Fibroblast of villous mesenchyme (primary cell): ENCODE results near the gene WDPCP. TPM values are rescaled to one million over a fixed set of nuclear protein-coding genes. Genes with fewer than 3 reads are reported as not detected.
"Not testable (repeated sequence)": the region's sequence is repeated elsewhere in the genome, so short reads cannot be mapped to it uniquely, and the experiment has no call there.

Experiments
- DNase-seq: peaks from one replicate; pipeline ENCODE4 v3.0.0-alpha.2; 2010; ENCODE audit warnings: low read depth
- H3K4me3 ChIP-seq: 2 replicates; pipeline ENCODE4 v1.5.1; 2011; ENCODE audit warnings: low read depth, mild to moderate bottlenecking, low read length
- total RNA-seq: library from RNA; depleted of rRNA; stranded (reverse); fragments of >200 nt; gene quantifications from 2 replicates; pipeline ENCODE4 v1.2.3, GENCODE V29; 2012
- TF ChIP-seq, protein P1 (sequence below): IDR thresholded peaks from 2 replicates; pipeline ENCODE4 v1.5.1; 2012; ENCODE audit warnings: low read depth, mild to moderate bottlenecking, low read length; ENCODE audit not compliant: insufficient read depth

The WDPCP gene
- total RNA-seq, 1 donor: 14.7 TPM

DNA sequence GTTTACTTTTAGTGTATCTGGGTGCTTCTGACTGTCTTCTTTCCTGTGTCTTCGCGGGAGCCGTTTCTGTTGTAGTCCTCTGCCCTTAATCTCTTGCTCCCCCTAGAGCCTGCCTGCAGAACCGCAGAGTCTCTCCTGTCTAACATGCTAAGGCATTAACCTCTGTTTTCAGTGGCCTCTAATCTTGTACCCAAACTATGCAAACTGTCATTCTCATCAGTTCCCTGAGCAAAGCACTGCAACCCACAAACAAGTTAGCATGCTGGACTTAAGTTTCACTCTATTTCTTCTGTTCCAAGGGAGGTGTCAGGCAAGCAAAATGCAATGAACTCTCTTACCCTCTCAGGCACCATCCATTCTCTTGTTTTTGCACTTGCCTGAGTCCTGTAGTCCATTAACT is 399.3 kb downstream of the WDPCP start:
- H3K4me3 ChIP-seq: no peak overlapping the region
- TF ChIP-seq, protein P1, sequence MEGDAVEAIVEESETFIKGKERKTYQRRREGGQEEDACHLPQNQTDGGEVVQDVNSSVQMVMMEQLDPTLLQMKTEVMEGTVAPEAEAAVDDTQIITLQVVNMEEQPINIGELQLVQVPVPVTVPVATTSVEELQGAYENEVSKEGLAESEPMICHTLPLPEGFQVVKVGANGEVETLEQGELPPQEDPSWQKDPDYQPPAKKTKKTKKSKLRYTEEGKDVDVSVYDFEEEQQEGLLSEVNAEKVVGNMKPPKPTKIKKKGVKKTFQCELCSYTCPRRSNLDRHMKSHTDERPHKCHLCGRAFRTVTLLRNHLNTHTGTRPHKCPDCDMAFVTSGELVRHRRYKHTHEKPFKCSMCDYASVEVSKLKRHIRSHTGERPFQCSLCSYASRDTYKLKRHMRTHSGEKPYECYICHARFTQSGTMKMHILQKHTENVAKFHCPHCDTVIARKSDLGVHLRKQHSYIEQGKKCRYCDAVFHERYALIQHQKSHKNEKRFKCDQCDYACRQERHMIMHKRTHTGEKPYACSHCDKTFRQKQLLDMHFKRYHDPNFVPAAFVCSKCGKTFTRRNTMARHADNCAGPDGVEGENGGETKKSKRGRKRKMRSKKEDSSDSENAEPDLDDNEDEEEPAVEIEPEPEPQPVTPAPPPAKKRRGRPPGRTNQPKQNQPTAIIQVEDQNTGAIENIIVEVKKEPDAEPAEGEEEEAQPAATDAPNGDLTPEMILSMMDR: peak; percentile 96
- peak; percentile 50 for DNase-seq

DNA sequence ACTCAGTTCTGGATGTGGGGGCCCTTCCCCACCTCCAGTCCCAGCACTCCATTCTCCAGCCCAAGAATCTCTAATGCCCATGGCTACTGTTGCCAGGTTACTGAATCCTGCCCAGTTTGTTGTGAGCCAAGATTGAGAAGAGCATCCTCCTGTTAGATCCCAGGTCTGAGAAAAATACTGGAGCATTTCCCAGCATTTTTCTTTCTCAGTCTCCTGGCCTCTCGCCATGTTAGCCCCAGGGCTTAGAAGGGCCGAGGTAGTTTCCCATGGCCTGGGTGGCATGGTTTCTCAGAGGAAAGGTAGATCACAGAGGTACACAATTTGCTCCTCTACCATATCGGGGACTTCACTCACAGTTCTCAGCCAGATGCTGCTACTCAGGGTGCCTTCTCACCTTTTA is 401.9 kb downstream of the WDPCP start:
- H3K4me3 ChIP-seq: no peak overlapping the region
- DNase-seq: no peak
- TF ChIP-seq, protein P1: no peak

DNA sequence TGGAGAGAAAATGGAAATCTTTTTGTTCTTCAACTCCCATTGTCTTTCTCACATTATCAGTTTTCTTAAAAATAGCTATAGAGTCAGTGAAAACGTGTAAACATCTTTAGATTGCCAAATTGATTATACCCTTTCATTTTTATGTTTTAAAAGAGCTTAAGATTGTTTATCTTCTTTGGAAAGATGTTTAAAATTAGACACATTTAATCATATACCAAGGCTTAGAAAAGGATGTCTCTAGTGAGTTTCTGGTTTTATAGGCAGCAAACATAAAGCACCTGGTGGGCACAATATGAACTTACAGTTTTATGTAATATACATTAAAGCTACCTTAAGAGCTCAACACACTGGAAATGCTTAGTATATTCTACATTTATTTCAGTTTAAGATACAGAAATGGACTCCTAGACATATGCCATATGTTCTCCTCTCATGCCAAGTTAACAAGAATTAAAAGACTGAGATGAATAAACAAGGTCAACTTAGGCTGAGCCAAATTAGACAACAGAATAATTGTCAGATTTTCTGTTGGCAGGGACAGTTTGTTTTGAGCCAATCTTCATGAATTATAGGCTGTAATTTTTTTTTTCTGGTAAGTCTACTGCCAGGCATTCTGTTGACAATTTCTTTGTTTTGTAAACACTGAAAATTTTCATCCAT is 425.0 kb downstream of the WDPCP start:
- TF ChIP-seq, protein P1: no peak
- DNase-seq: no peak
- H3K4me3 ChIP-seq: no peak overlapping the region

DNA sequence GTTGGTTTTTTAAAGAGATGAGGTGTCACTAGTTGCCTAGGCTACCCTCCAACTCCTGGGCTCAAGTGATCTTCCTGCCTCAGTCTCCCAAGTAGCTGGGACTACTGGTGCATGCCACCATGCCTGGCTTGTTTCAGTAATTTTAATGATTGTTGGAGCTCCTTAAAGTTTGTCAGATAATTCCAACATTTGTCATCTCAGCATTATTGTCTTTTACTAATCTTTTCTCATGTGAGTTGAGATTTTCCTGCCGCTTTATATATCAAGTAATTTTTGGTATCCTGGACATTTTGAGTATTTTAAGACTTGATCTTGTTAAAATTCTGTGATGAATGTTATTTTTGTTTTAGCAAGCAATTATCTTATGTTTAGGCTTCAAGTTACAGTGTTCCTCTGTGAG is 429.0 kb downstream of the WDPCP start:
- TF ChIP-seq, protein P1: no peak
- H3K4me3 ChIP-seq: no peak overlapping the region
- no peak for DNase-seq

DNA sequence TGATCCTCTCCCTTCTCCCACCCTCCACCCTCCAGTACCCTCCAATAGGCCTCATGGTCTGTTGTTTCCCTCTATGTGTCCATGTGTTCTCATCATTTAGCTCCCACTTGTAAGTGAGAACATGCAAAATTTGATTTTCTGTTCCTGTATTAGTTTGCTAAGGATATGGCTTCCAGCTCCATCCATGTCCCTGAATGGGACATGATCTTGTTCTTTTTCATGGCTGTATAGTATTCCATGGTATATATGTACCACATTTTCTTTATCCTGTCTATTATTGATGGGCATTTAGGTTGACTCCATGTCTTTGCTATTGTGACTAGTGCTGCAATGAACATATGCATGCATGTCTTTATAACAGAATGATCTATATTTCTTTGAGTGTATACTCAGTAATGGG is 451.6 kb downstream of the WDPCP start:
- H3K4me3 ChIP-seq, DNase-seq: not testable (repeated sequence)

DNA sequence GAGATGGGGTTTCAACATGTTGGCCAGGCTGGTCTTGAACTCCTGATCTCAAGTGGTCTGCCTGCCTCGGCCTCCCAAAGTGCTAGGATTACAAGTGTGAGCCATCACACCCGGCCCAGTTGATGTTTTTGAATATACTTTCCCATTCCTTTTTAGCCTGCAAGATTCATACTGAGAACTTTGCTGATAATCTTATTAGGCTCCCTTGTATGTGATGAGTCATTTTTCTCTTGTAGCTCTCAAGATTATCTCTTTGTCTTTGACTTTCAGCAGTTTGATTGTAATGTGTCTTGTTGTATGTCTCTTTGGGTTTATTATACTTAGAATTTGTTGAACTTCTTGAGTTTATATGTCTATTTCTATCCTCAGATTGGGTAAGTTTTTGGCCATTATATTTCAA is 456.3 kb downstream of the WDPCP start:
- TF ChIP-seq, protein P1: no peak
- no peak for DNase-seq
- H3K4me3 ChIP-seq: no peak overlapping the region

DNA sequence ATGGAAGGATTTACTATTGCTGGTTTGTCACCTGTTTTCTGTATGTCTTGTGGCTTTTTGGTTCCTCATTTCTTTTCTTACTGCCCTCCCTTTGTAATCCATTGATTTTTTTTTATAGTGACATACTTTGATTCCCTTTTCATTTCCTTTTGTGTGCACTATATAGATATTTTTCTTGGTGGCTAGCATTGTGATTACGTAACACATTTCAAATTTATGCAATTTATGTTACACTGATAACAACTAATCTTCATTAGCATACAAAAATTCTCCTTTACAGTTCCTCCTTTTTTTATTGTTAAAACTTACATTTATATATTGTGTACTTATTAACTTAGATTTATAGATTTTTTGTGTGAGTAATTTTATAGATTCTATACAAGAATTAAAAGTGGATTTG is 457.1 kb downstream of the WDPCP start:
- no peak overlapping the region for H3K4me3 ChIP-seq
- DNase-seq: no peak
- TF ChIP-seq, protein P1: no peak
